Adrenal gland (tissue), 12 donors: ENCODE measurements around the gene XKR7. TPM values are rescaled to one million over a fixed set of nuclear protein-coding genes. Genes with fewer than 3 reads are reported as not detected.

ENCODE experiments used
- DNase-seq, 7 donors: peaks; one replicate each; pipeline ENCODE4 v3.0.0-alpha.2; 2019 to 2020
- H3K27ac ChIP-seq, 5 donors: fragments of 200-600 bp; sonication (generic) in 4 of 5; 1 replicate in 3 of 5; 2 replicates in 2 of 5; pipeline versions ENCODE4 v1.5.1 to v1.8.0; 2016 to 2020; ENCODE audit warnings: mild to moderate bottlenecking in 1 of 5
- H3K27me3 ChIP-seq: fragments of 200-600 bp; 2 replicates; pipeline ENCODE4 v1.8.0; 2021
- H3K36me3 ChIP-seq, 2 donors: fragments of 200-600 bp; replicated peaks in 1 of 2; 1 replicate in 1 of 2; 2 replicates in 1 of 2; pipeline versions ENCODE4 v1.5.1 to v1.8.0; 2018 to 2022
- H3K4me1 ChIP-seq, 2 donors: fragments of 200-600 bp; replicated peaks in 1 of 2; 1 replicate in 1 of 2; 2 replicates in 1 of 2; pipeline versions ENCODE4 v1.5.1 to v1.8.0; 2018 to 2021
- H3K4me3 ChIP-seq, 4 donors: fragments of 200-600 bp; sonication (generic) in 3 of 4; one replicate each; pipeline ENCODE4 v1.5.1; 2016 to 2018
- H3K9me3 ChIP-seq, 3 donors: fragments of 200-600 bp; sonication (generic) in 1 of 3; replicated peaks in 1 of 3; 1 replicate in 2 of 3; 2 replicates in 1 of 3; pipeline versions ENCODE4 v1.5.1 to v1.8.0; 2016 to 2021
- POLR2A ChIP-seq, 2 donors: fragments of 450-650 bp; IDR thresholded peaks; one replicate each; pipeline ENCODE4 v1.6.1; 2017; ENCODE audit warnings: antibody characterized with exemption in 2 of 2, mild to moderate bottlenecking in 2 of 2, moderate library complexity in 1 of 2
- WGBS, 4 donors: extraction: QIAGEN DNeasy Blood & Tissue Kit in 2 of 4; methylation state at CpG; one replicate each; pipeline versions ENCODE4 v1.1.5 to v1.1.7; 2013 to 2017; 5-methylcytosine and 5-hydroxymethylcytosine counted together
- intact Hi-C, 2 donors: fragments of 100-400 bp; cut with DNase I; formaldehyde crosslinking; loops; one replicate each; pipeline versions ENCODE4 v1.14.1 to v1.15.0; 2022 to 2023
- polyA plus RNA-seq, 3 donors: library from polyadenylated mRNA; stranded (reverse); fragments of 200-250 nt in 2 of 3; fragments of 350-450 nt in 1 of 3; fragmentation: Illumina TruSeq in 1 of 3; extraction: RNeasy Lipid Tissue Mini Kit (QIAGEN cat#74804) in 1 of 3; gene quantifications; one replicate each; pipeline ENCODE4 v1.2.3, GENCODE V29; 2013 to 2014
- total RNA-seq, 9 donors: library from RNA; depleted of rRNA in 4 of 9; stranded (reverse); fragments of >200 nt in 4 of 9; fragments of 120-200 nt in 1 of 9; fragmentation: NEBNext Ultra II Directional in 1 of 9; extraction: Animal tissue kit (Norgen Biotek cat#: 25700) in 1 of 9; gene quantifications; one replicate each; pipeline versions ENCODE4 v1.1.0 to v1.2.4, GENCODE V29; 2013 to 2023
- TF ChIP-seq, protein P1 (sequence below), 6 experiments: fragments of 450-650 bp in 4 of 6; fragments of 200-600 bp in 2 of 6; sonication (generic) in 1 of 6; IDR thresholded peaks; 1 replicate in 5 of 6; 2 replicates in 1 of 6; pipeline versions ENCODE4 v1.5.1 to v1.8.0; 2016 to 2021; ENCODE audit warnings: antibody characterized with exemption in 6 of 6, mild to moderate bottlenecking in 2 of 6, moderate library complexity in 1 of 6
- donor health status: healthy with polysubstance abuse.
- donor health status: Bipolar disorder and iron deficiency.
- donor health status: DM: yes; HTN: yes; CAD: no.
- donor health status: DM: no; HTN: no; CAD: no.
- donor health status: DM: no; HTN: no; CAD: no.
- donor health status: DM: yes; HTN: yes; CAD: no.

XKR7 gene
- total and polyA plus RNA-seq, 12 donors, result 0.04 to 0.56 (median 0.30) TPM; not detected in 4

GRCh38 chr20:32034581-32035425 is 66.9 kb downstream of the XKR7 start:
- H3K36me3 ChIP-seq, result no peaks in the 10 kb centered on the region
- intact Hi-C loops, result loop anchor here (5.0 to 10.0 kb wide), 3 partner anchors 180 to 213 kb away; no protein-coding TSS in a partner anchor
- H3K9me3 ChIP-seq, result no peaks in the 10 kb centered on the region
- peak in 4 of 7 donors; percentile 22 to 50 (median 33) for DNase-seq
- no peak for TF ChIP-seq POLR2A (IDR thresholded peaks at IDR 0.05)
- TF ChIP-seq, protein P1, sequence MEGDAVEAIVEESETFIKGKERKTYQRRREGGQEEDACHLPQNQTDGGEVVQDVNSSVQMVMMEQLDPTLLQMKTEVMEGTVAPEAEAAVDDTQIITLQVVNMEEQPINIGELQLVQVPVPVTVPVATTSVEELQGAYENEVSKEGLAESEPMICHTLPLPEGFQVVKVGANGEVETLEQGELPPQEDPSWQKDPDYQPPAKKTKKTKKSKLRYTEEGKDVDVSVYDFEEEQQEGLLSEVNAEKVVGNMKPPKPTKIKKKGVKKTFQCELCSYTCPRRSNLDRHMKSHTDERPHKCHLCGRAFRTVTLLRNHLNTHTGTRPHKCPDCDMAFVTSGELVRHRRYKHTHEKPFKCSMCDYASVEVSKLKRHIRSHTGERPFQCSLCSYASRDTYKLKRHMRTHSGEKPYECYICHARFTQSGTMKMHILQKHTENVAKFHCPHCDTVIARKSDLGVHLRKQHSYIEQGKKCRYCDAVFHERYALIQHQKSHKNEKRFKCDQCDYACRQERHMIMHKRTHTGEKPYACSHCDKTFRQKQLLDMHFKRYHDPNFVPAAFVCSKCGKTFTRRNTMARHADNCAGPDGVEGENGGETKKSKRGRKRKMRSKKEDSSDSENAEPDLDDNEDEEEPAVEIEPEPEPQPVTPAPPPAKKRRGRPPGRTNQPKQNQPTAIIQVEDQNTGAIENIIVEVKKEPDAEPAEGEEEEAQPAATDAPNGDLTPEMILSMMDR (IDR thresholded peaks at IDR 0.05), result no peak
- H3K27me3 ChIP-seq, result peaks cover 4% of the 10 kb centered on the region
- no peaks in the 10 kb centered on the region for H3K4me1 ChIP-seq
- no peak overlapping the region for H3K27ac ChIP-seq
- WGBS, 4 donors, result 41 to 52% (median 46%) methylated on average over 7 to 9 of the region's 9 CpGs
- H3K4me3 ChIP-seq, result no peak overlapping the region

- no peak for DNase-seq
- Histone ChIP-seq H3K27me3 (peaks cover 8% of the 10 kb centered on the region), H3K27ac (no peak overlapping the region), H3K4me1 (no peaks in the 10 kb centered on the region), H3K9me3 (no peaks in the 10 kb centered on the region), H3K36me3 (no peaks in the 10 kb centered on the region), H3K4me3 (no peak overlapping the region)
- 68 to 78% (median 74%) methylated on average over 8 of the region's 8 CpGs for WGBS, 4 donors
- intact Hi-C loops, result loop anchor here in 1 of 2 donors (10.0 kb wide), 1 partner anchor 181 kb away; no protein-coding TSS in a partner anchor
- TF ChIP-seq, protein P1 (IDR thresholded peaks at IDR 0.05), result no peak
- TF ChIP-seq POLR2A (IDR thresholded peaks at IDR 0.05), result no peak
These were observed 67.5 kb downstream of the XKR7 start for GRCh38 chr20:32035426-32035779.

DNA sequence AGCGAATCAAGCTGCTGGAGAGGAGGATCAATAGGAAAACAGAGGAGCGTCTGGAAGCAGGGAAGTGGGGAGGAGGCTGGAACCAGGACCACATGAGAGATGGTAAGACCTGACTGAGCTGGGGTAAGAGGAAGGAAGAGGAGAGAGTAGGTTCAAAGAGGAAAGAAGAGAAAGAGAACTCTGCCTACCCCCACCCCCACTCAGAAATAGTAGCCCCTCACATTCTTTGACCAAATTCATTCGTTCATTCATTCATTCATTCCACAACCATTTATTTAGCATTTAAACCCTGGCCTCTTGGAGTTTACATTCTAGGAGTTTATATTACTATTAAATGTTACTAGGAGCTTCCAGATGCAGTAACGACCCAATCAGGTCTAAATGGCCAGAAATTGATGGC is 68.3 kb downstream of the XKR7 start:
- Histone ChIP-seq H3K4me1 (no peaks in the 10 kb centered on the region), H3K27ac (no peak overlapping the region), H3K4me3 (no peak overlapping the region), H3K36me3 (no peaks in the 10 kb centered on the region), H3K9me3 (no peaks in the 10 kb centered on the region), H3K27me3 (peaks cover 8% of the 10 kb centered on the region)
- DNase-seq, result no peak
- 47 to 62% (median 53%) methylated on average over 4 of the region's 4 CpGs for WGBS, 4 donors
- no peak for TF ChIP-seq POLR2A (IDR thresholded peaks at IDR 0.05)
- TF ChIP-seq, protein P1 (IDR thresholded peaks at IDR 0.05), result no peak
- intact Hi-C loops, result loop anchor here in 1 of 2 donors (10.0 kb wide), 1 partner anchor 181 kb away; no protein-coding TSS in a partner anchor

DNA sequence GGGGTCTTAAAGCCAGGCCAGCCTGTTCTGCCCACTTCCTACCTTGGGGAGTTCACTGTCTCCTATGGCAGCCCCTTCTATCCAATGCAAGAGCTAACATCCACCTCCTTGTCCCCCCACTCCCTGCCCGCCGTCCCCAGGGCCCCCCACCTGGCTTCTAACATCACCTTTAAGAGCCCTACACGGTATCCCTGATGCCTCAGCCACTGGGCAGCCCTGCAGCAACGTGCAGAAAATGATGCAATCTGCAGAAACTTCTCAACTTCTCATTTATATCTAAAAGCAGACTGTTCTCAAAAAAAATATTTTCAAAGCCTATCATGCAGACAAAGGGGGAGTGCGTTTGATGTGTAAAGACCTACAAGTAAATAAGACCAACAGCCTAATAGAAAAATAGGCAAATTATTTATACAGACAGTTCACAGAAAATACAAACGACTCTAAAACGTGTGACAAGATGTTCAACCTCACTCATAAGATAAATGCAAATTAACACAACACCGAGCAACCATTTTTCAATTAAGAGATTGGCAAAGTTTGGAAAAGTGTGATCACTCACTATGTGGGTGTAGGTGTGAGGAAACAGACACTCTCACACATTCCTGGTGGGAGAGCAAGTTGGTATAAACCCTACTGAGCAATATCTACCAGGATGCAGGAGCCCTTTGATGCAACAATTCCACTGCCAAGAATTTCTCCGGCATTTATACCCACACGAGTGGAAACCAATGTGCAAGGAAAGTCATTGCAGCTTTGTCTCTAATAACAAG is 69.0 kb downstream of the XKR7 start:
- Histone ChIP-seq H3K9me3 (no peaks in the 10 kb centered on the region), H3K27ac (no peak overlapping the region), H3K4me3 (no peak overlapping the region), H3K4me1 (no peaks in the 10 kb centered on the region), H3K36me3 (no peaks in the 10 kb centered on the region), H3K27me3 (peaks cover 8% of the 10 kb centered on the region)
- intact Hi-C loops, result loop anchor here in 1 of 2 donors (10.0 kb wide), 1 partner anchor 182 kb away; no protein-coding TSS in a partner anchor
- WGBS, 4 donors, result 48 to 59% (median 52%) methylated on average over 10 of the region's 10 CpGs
- DNase-seq, result no peak
- no peak for TF ChIP-seq POLR2A (IDR thresholded peaks at IDR 0.05)
- TF ChIP-seq, protein P1 (IDR thresholded peaks at IDR 0.05), result no peak
